ENCODE results near the gene CBR1. TPM values are rescaled to one million over a fixed set of nuclear protein-coding genes. Genes with fewer than 3 reads are reported as not detected.

Gene CBR1
- total and polyA plus RNA-seq, 4 donors, result 36.1 to 158 (median 74.4) TPM

DNA sequence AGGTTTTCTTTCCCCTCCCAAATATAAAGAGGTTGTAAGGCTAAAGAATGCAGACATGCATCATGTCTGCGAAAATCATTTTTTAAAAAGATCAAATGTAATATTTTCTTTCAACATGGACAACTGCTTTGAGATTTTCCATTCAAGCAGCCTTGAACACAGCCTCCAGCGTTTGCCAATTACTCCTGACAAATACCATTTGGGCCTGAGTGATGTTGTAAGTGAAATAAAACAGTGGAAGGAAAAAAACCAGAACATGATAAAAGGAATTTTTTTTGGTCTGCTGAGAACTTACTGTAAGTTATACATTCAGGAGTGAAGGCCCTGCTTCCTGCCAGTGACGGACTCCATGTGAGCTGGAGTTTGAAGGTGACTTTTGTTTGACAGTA, 46.7 kb upstream of the CBR1 start:
- Histone ChIP-seq H3K27ac (ENCODE audit: low read depth in 1 of 2, low read length in 1 of 2) (no peak overlapping the region), H3K36me3 (ENCODE audit: control insufficient read depth in 4 of 4, insufficient read depth in 4 of 4, low read length in 4 of 4) (no peaks in the 10 kb centered on the region), H3K4me3 (no peak overlapping the region), H3K4me1 (ENCODE audit: control insufficient read depth in 5 of 5, insufficient read depth in 5 of 5, low read length in 5 of 5) (peaks cover 0 to 12% (median 5%) of the 10 kb centered on the region in 5 donors), H3K27me3 (ENCODE audit: control insufficient read depth in 3 of 3, insufficient read depth in 3 of 3, low read length in 2 of 3) (no peaks in the 10 kb centered on the region), H3K9ac (ENCODE audit: insufficient read depth in 1 of 2, low read length in 2 of 2) (no peak overlapping the region), H3K9me3 (ENCODE audit: control insufficient read depth in 4 of 4, insufficient read depth in 3 of 4, low read length in 3 of 4) (no peaks in the 10 kb centered on the region)
- 60 to 72% methylated on average over 3 of the region's 3 CpGs for WGBS, 2 donors
- TF ChIP-seq, protein P1, sequence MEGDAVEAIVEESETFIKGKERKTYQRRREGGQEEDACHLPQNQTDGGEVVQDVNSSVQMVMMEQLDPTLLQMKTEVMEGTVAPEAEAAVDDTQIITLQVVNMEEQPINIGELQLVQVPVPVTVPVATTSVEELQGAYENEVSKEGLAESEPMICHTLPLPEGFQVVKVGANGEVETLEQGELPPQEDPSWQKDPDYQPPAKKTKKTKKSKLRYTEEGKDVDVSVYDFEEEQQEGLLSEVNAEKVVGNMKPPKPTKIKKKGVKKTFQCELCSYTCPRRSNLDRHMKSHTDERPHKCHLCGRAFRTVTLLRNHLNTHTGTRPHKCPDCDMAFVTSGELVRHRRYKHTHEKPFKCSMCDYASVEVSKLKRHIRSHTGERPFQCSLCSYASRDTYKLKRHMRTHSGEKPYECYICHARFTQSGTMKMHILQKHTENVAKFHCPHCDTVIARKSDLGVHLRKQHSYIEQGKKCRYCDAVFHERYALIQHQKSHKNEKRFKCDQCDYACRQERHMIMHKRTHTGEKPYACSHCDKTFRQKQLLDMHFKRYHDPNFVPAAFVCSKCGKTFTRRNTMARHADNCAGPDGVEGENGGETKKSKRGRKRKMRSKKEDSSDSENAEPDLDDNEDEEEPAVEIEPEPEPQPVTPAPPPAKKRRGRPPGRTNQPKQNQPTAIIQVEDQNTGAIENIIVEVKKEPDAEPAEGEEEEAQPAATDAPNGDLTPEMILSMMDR (IDR thresholded peaks at IDR 0.05; ENCODE audit: control extremely low read depth, extremely low read depth), result no peak
- DNase-seq, result peak; percentile 28 to 80 (median 76)
- ATAC-seq (ENCODE audit: insufficient read depth, low FRiP score), result no peak

GRCh38 chr21:36024782-36025181, 45.0 kb upstream of the CBR1 start:
- WGBS, 2 donors, result 95% methylated on average over 8 of the region's 8 CpGs
- DNase-seq (no peak), ATAC-seq (ENCODE audit: insufficient read depth, low FRiP score) (no peak)
- Histone ChIP-seq H3K36me3 (ENCODE audit: control insufficient read depth in 4 of 4, insufficient read depth in 4 of 4, low read length in 4 of 4) (no peaks in the 10 kb centered on the region), H3K27ac (ENCODE audit: low read depth in 1 of 2, low read length in 1 of 2) (no peak overlapping the region), H3K4me1 (ENCODE audit: control insufficient read depth in 5 of 5, insufficient read depth in 5 of 5, low read length in 5 of 5) (peaks cover 0 to 15% (median 5%) of the 10 kb centered on the region in 5 donors), H3K9me3 (ENCODE audit: control insufficient read depth in 4 of 4, insufficient read depth in 3 of 4, low read length in 3 of 4) (no peaks in the 10 kb centered on the region), H3K9ac (ENCODE audit: insufficient read depth in 1 of 2, low read length in 2 of 2) (no peak overlapping the region), H3K27me3 (ENCODE audit: control insufficient read depth in 3 of 3, insufficient read depth in 3 of 3, low read length in 2 of 3) (no peaks in the 10 kb centered on the region), H3K4me3 (no peak overlapping the region)
- TF ChIP-seq, protein P1 (IDR thresholded peaks at IDR 0.05; ENCODE audit: control extremely low read depth, extremely low read depth), result no peak

DNA sequence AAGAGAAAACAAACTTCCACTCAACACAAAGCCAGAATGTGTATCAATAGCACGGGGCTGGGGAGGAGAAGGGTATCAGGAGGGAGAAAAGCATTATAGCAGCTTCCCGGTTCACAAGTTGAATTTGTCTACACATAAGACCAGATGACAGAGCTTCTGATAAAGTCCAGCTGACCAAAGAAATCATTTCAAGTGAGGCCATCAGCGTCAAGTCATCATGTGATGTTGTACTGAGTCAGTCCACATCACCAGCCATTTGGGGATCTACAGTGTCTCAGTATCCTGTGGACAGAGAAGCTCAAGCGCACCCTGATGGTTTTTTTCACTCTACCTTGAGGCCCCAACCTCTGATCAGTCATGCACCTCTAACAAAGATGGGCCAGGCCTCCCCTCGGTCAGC, 42.5 kb upstream of the CBR1 start:
- Histone ChIP-seq H3K27me3 (ENCODE audit: control insufficient read depth in 3 of 3, insufficient read depth in 3 of 3, low read length in 2 of 3) (no peaks in the 10 kb centered on the region), H3K9me3 (ENCODE audit: control insufficient read depth in 4 of 4, insufficient read depth in 3 of 4, low read length in 3 of 4) (no peaks in the 10 kb centered on the region), H3K36me3 (ENCODE audit: control insufficient read depth in 4 of 4, insufficient read depth in 4 of 4, low read length in 4 of 4) (no peaks in the 10 kb centered on the region), H3K27ac (ENCODE audit: low read depth in 1 of 2, low read length in 1 of 2) (no peak overlapping the region), H3K4me1 (ENCODE audit: control insufficient read depth in 5 of 5, insufficient read depth in 5 of 5, low read length in 5 of 5) (peaks cover 0 to 14% (median 3%) of the 10 kb centered on the region in 5 donors), H3K9ac (ENCODE audit: insufficient read depth in 1 of 2, low read length in 2 of 2) (no peak overlapping the region), H3K4me3 (no peak overlapping the region)
- ATAC-seq (ENCODE audit: insufficient read depth, low FRiP score), result no peak
- 87 to 90% methylated on average over 5 of the region's 5 CpGs for WGBS, 2 donors
- TF ChIP-seq, protein P1 (IDR thresholded peaks at IDR 0.05; ENCODE audit: control extremely low read depth, extremely low read depth), result no peak
- peak in 2 of 3 donors; percentile 11 to 42 for DNase-seq
